ENCODE measurements around the gene SLC44A1.

The SLC44A1 gene

GRCh38 chr9:105306351-105307140, 62.1 kb downstream of the SLC44A1 start:
- H3K9ac ChIP-seq (ENCODE audit: low read length): no peak overlapping the region
- no peak overlapping the region for H4K8ac ChIP-seq (ENCODE audit: low read length)
- peaks cover 0 to 46% of the 10 kb centered on the region in 2 experiments for H3K36me3 ChIP-seq (ENCODE audit: control insufficient read depth in 1 of 2, insufficient read depth in 2 of 2, low read depth in 1 of 2, low read length in 2 of 2)
- no peaks in the 10 kb centered on the region for H3K9me3 ChIP-seq (ENCODE audit: control insufficient read depth, low read length)
- H3K4me2 ChIP-seq (ENCODE audit: low read length, poor library complexity, severe bottlenecking): no peak overlapping the region
- H2BK15ac ChIP-seq (ENCODE audit: low read depth, poor library complexity, severe bottlenecking): no peak overlapping the region
- H2BK120ac ChIP-seq (ENCODE audit: low read depth, low read length): no peak overlapping the region
- H3K23ac ChIP-seq (ENCODE audit: low read length in 2 of 2): no peak overlapping the region
- no peak overlapping the region for H3K27ac ChIP-seq (ENCODE audit: low read length, poor library complexity, severe bottlenecking)
- no peak overlapping the region for H2AK5ac ChIP-seq (ENCODE audit: low read length, severe bottlenecking)
- no peaks in the 10 kb centered on the region for H3K27me3 ChIP-seq (ENCODE audit: control insufficient read depth in 1 of 2, insufficient read depth in 1 of 2, low read length in 2 of 2)
- H2BK12ac ChIP-seq (ENCODE audit: low read length in 2 of 2): no peak overlapping the region
- H3K4me1 ChIP-seq (ENCODE audit: control insufficient read depth, insufficient read depth, low read depth, low read length): peaks cover 2% of the 10 kb centered on the region
- H2AFZ ChIP-seq (ENCODE audit: low read depth, low read length): no peak overlapping the region
- H2BK5ac ChIP-seq (ENCODE audit: low read depth, low read length, poor library complexity, severe bottlenecking): no peak overlapping the region
- no peak overlapping the region for H3K4me3 ChIP-seq (ENCODE audit: insufficient read depth in 1 of 2, low read depth in 1 of 2, low read length in 2 of 2)
- no peak overlapping the region for H4K91ac ChIP-seq (ENCODE audit: low read length)
- DNase-seq: no peak
- no peak overlapping the region for H3K14ac ChIP-seq (ENCODE audit: low read length in 2 of 2)
- peaks cover 8% of the 10 kb centered on the region for H3K79me1 ChIP-seq (replicated peaks; ENCODE audit: low read length, poor library complexity, severe bottlenecking)
- no peak overlapping the region for H3K18ac ChIP-seq (ENCODE audit: low read depth in 1 of 2, low read length in 2 of 2)
- H3K4ac ChIP-seq (ENCODE audit: low read depth in 1 of 2, low read length in 2 of 2): no peak overlapping the region
- no CpG with 5 or more reads among the region's 5 CpGs for WGBS

DNA sequence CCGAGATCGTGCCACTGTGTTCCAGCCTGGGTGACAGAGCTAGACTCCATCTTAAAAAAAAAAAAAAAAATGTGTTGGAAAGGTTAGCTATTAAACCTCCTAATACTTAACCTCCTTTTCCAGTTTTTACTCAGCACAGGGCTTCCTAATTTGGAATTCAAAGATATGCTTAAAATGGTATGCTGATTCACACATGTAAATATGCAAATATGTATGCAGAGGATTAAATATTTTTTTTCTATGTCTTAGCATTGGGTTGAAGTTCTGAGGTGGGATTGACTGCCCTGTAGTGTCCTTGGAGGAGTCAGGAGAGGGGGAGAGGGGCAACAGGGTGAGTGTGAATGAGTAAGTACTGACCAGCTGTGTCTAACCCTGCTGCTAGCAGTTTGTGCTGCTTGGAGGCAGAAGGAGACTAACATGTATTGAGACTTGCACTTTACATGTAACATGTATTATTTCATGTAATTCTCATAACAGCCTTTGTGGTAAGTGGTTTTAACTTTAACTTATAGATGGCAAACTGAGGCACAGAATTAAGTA, 63.2 kb downstream of the SLC44A1 start:
- Histone ChIP-seq H3K4me1 (ENCODE audit: control insufficient read depth, insufficient read depth, low read depth, low read length) (peaks cover 2% of the 10 kb centered on the region), H3K36me3 (ENCODE audit: control insufficient read depth in 1 of 2, insufficient read depth in 2 of 2, low read depth in 1 of 2, low read length in 2 of 2) (peaks cover 0 to 49% of the 10 kb centered on the region in 2 experiments), H3K27me3 (ENCODE audit: control insufficient read depth in 1 of 2, insufficient read depth in 1 of 2, low read length in 2 of 2) (no peaks in the 10 kb centered on the region), H3K18ac (ENCODE audit: low read depth in 1 of 2, low read length in 2 of 2) (no peak overlapping the region), H3K4ac (ENCODE audit: low read depth in 1 of 2, low read length in 2 of 2) (no peak overlapping the region), H3K4me2 (ENCODE audit: low read length, poor library complexity, severe bottlenecking) (no peak overlapping the region), H2AFZ (ENCODE audit: low read depth, low read length) (no peak overlapping the region), H4K8ac (ENCODE audit: low read length) (no peak overlapping the region), H2BK12ac (ENCODE audit: low read length in 2 of 2) (no peak overlapping the region), H3K27ac (ENCODE audit: low read length, poor library complexity, severe bottlenecking) (no peak overlapping the region), H2BK120ac (ENCODE audit: low read depth, low read length) (no peak overlapping the region), H4K91ac (ENCODE audit: low read length) (no peak overlapping the region), H2AK5ac (ENCODE audit: low read length, severe bottlenecking) (no peak overlapping the region), H3K4me3 (ENCODE audit: insufficient read depth in 1 of 2, low read depth in 1 of 2, low read length in 2 of 2) (no peak overlapping the region), H3K79me1 (replicated peaks; ENCODE audit: low read length, poor library complexity, severe bottlenecking) (peaks cover 8% of the 10 kb centered on the region), H2BK5ac (ENCODE audit: low read depth, low read length, poor library complexity, severe bottlenecking) (no peak overlapping the region), H3K23ac (ENCODE audit: low read length in 2 of 2) (no peak overlapping the region), H2BK15ac (ENCODE audit: low read depth, poor library complexity, severe bottlenecking) (no peak overlapping the region), H3K9me3 (ENCODE audit: control insufficient read depth, low read length) (no peaks in the 10 kb centered on the region), H3K9ac (ENCODE audit: low read length) (no peak overlapping the region), H3K14ac (ENCODE audit: low read length in 2 of 2) (no peak overlapping the region)
- DNase-seq: no peak
- WGBS: 83% methylated on average over 1 of the region's 2 CpGs

- no peak overlapping the region for H3K14ac ChIP-seq (ENCODE audit: low read length in 2 of 2)
- H2BK5ac ChIP-seq (ENCODE audit: low read depth, low read length, poor library complexity, severe bottlenecking): no peak overlapping the region
- H2BK15ac ChIP-seq (ENCODE audit: low read depth, poor library complexity, severe bottlenecking): no peak overlapping the region
- WGBS: 90% methylated on average over 2 of the region's 8 CpGs
- H3K79me1 ChIP-seq (replicated peaks; ENCODE audit: low read length, poor library complexity, severe bottlenecking): peaks cover 4% of the 10 kb centered on the region
- no peak overlapping the region for H3K23ac ChIP-seq (ENCODE audit: low read length in 2 of 2)
- no peak overlapping the region for H2BK120ac ChIP-seq (ENCODE audit: low read depth, low read length)
- H4K91ac ChIP-seq (ENCODE audit: low read length): no peak overlapping the region
- H3K4me1 ChIP-seq (ENCODE audit: control insufficient read depth, insufficient read depth, low read depth, low read length): peaks cover 2% of the 10 kb centered on the region
- H3K27me3 ChIP-seq (ENCODE audit: control insufficient read depth in 1 of 2, insufficient read depth in 1 of 2, low read length in 2 of 2): no peaks in the 10 kb centered on the region
- no peak overlapping the region for H3K27ac ChIP-seq (ENCODE audit: low read length, poor library complexity, severe bottlenecking)
- H4K8ac ChIP-seq (ENCODE audit: low read length): no peak overlapping the region
- no peak overlapping the region for H3K4ac ChIP-seq (ENCODE audit: low read depth in 1 of 2, low read length in 2 of 2)
- H3K18ac ChIP-seq (ENCODE audit: low read depth in 1 of 2, low read length in 2 of 2): no peak overlapping the region
- H3K4me2 ChIP-seq (ENCODE audit: low read length, poor library complexity, severe bottlenecking): no peak overlapping the region
- no peak overlapping the region for H2AFZ ChIP-seq (ENCODE audit: low read depth, low read length)
- no peak for DNase-seq
- peaks cover 0 to 47% of the 10 kb centered on the region in 2 experiments for H3K36me3 ChIP-seq (ENCODE audit: control insufficient read depth in 1 of 2, insufficient read depth in 2 of 2, low read depth in 1 of 2, low read length in 2 of 2)
- no peak overlapping the region for H3K4me3 ChIP-seq (ENCODE audit: insufficient read depth in 1 of 2, low read depth in 1 of 2, low read length in 2 of 2)
- no peak overlapping the region for H3K9ac ChIP-seq (ENCODE audit: low read length)
- H2BK12ac ChIP-seq (ENCODE audit: low read length in 2 of 2): no peak overlapping the region
- H3K9me3 ChIP-seq (ENCODE audit: control insufficient read depth, low read length): no peaks in the 10 kb centered on the region
- no peak overlapping the region for H2AK5ac ChIP-seq (ENCODE audit: low read length, severe bottlenecking)
Measured at GRCh38 chr9:105308461-105309341, 64.2 kb downstream of the SLC44A1 start.

DNA sequence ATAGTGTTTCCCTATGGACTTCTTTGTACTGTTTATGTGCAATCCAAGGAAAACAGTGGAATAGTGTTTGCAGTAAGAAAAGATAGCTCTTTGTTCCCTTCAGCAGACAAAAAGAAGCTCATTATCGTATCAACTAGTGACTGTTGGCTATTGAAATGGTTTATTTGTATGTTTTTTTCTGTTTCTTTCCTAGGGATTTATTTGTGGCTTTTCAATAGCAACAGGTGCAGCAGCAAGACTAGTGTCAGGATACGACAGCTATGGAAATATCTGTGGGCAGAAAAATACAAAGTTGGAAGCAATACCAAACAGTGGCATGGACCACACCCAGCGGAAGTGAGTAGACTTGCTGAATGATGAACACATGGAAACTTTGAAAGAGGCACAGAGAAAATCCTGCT, 65.1 kb downstream of the SLC44A1 start:
- Histone ChIP-seq H2BK5ac (ENCODE audit: low read depth, low read length, poor library complexity, severe bottlenecking) (no peak overlapping the region), H4K8ac (ENCODE audit: low read length) (no peak overlapping the region), H4K91ac (ENCODE audit: low read length) (no peak overlapping the region), H3K4me2 (ENCODE audit: low read length, poor library complexity, severe bottlenecking) (no peak overlapping the region), H2AK5ac (ENCODE audit: low read length, severe bottlenecking) (no peak overlapping the region), H3K9me3 (ENCODE audit: control insufficient read depth, low read length) (no peaks in the 10 kb centered on the region), H2BK120ac (ENCODE audit: low read depth, low read length) (no peak overlapping the region), H3K4me3 (ENCODE audit: insufficient read depth in 1 of 2, low read depth in 1 of 2, low read length in 2 of 2) (no peak overlapping the region), H3K4me1 (ENCODE audit: control insufficient read depth, insufficient read depth, low read depth, low read length) (peaks cover 2% of the 10 kb centered on the region), H3K23ac (ENCODE audit: low read length in 2 of 2) (no peak overlapping the region), H3K27ac (ENCODE audit: low read length, poor library complexity, severe bottlenecking) (no peak overlapping the region), H3K4ac (ENCODE audit: low read depth in 1 of 2, low read length in 2 of 2) (no peak overlapping the region), H3K14ac (ENCODE audit: low read length in 2 of 2) (no peak overlapping the region), H3K27me3 (ENCODE audit: control insufficient read depth in 1 of 2, insufficient read depth in 1 of 2, low read length in 2 of 2) (no peaks in the 10 kb centered on the region), H2BK12ac (ENCODE audit: low read length in 2 of 2) (no peak overlapping the region), H3K79me1 (replicated peaks; ENCODE audit: low read length, poor library complexity, severe bottlenecking) (peaks cover 4% of the 10 kb centered on the region), H3K9ac (ENCODE audit: low read length) (no peak overlapping the region), H3K36me3 (ENCODE audit: control insufficient read depth in 1 of 2, insufficient read depth in 2 of 2, low read depth in 1 of 2, low read length in 2 of 2) (peaks cover 0 to 47% of the 10 kb centered on the region in 2 experiments), H3K18ac (ENCODE audit: low read depth in 1 of 2, low read length in 2 of 2) (no peak overlapping the region), H2AFZ (ENCODE audit: low read depth, low read length) (no peak overlapping the region), H2BK15ac (ENCODE audit: low read depth, poor library complexity, severe bottlenecking) (no peak overlapping the region)
- WGBS: 97% methylated on average over 3 of the region's 3 CpGs
- DNase-seq: no peak

Data from mesenchymal stem cell (in vitro differentiated cells and primary cell).